Measurements from ENCODE around the gene HCRTR1.

The HCRTR1 gene

DNA sequence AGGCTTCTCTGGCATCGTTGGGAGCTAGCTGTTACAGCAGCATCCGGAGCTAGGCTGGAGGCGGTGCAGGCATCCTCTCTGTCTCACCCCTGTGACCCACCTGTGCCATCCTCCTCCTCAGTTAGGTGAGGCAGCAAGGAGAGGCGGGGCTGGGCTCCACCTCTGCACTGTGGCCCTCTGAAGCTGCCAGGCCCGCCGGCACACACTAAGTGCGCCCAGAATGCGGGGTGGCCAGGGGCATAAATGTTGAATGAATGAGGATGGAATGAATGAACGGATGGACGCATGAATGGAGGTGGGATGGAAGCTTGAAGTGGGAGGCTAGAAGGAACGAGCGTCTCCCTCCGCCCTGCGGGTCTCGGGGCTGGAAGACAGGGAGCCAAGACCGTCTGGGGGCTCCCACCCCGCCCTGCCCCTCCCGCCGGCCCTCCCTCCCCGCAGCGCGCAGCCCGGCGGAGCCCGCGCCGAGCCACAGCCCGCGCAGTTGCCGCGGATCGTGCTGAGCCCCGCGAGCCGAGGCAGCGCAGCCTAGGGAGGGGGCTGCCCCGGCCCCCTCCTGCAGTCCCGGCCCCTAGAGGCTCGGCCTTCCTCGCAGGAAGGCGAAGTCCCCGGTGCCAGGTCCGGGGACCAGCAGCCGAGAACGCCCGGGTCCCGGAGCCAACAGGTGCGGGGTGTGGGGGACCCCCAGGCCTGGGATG lies at the start of gene HCRTR1:
Gene HCRTR1, plus strand, starts transcription at position 472 of the 698 bp plus-strand sequence. CDS start 1,504 bp downstream, outside the sequence.
- DNase-seq = no peak

DNA sequence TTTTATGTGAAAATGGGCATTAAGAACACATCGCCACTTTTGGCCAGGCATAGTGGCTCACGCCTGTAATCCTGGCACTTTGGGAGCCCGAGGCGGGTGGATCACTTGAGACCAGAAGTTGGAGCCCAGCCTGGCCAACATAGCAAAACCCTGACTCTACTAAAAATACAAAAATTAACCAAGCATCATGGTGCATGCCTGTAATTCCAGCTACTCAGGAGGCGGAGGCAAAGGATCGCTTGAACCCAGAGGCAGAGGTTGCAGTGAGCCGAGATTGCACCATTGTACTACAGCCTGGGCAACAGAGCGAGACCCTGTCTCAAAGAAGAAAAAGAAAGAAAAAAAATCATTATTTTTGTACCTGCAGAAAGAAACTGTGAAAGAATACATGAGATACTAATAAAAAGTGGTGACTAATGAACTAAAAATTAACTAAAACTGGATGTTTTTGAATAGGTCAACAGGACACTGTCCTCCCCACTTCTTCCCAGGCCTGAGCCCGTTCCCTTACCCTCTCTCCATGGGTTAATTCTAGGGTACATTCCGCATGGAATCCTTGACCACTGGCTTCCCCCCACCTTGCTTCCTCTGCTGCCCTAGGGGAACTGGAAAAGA lies 49.4 kb upstream of the HCRTR1 start:
- no peak for DNase-seq

GRCh38 chr1:31568895-31569595 lies 48.4 kb upstream of the HCRTR1 start:
- DNase-seq = no peak

DNA sequence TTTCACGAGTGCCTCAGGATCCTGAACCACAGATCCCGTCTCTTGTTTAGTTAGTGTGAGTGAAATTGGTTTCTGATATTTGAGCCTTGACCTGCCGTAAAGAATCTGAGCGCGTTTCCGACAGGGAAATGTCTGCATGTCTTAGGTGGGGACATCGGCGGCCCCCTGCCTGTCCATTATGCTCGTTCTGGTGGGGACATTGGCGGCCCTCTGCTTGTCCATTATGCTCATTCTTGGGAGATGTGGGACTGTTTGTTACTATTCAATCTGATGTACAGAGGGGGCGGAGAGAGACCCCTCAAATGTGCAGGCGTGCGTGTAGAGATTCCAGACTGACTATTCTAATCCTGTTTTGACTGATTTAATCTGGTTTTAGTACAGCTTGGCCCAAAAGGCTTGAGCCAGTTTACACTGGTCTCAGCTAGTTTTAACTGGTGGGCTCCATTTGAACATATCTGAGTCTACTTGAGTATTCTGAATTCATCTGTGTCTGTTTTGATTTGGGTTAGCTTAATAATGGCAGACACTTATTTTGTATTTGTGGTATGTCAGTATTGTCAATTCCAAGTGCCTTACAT lies 47.8 kb upstream of the HCRTR1 start:
- DNase-seq = no peak

DNA sequence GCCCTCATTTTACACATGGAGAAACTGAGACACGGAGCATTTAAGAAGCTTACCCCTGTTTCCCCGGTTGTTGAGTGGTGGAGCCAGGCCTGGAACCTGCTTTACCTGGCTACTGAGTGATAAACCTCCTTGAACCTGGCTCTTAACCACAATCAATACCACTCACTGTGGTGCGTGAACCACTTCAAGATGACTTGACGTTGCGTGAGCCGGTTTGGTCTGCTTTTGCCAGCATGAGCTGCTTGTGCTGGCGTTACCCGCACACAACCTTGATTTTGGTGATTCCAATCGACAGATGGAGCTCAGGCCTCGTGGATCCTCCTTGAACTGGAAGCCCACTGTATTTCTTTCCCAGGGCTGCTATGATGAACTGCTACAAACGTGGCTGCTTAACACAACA lies 47.3 kb upstream of the HCRTR1 start:
- no peak for DNase-seq

GRCh38 chr1:31570906-31571305 lies 46.6 kb upstream of the HCRTR1 start:
- no peak for DNase-seq

- no peak for DNase-seq
Measured at GRCh38 chr1:31571340-31572295, 45.9 kb upstream of the HCRTR1 start.

- no peak for DNase-seq
Measured at GRCh38 chr1:31572323-31573104, 45.0 kb upstream of the HCRTR1 start.

GRCh38 chr1:31573261-31573660 lies 44.2 kb upstream of the HCRTR1 start:
- no peak for DNase-seq

- no peak for DNase-seq
Measured at GRCh38 chr1:31574749-31575368, 42.6 kb upstream of the HCRTR1 start.

- no peak for DNase-seq
Measured at GRCh38 chr1:31575369-31576140, 41.9 kb upstream of the HCRTR1 start.

DNA sequence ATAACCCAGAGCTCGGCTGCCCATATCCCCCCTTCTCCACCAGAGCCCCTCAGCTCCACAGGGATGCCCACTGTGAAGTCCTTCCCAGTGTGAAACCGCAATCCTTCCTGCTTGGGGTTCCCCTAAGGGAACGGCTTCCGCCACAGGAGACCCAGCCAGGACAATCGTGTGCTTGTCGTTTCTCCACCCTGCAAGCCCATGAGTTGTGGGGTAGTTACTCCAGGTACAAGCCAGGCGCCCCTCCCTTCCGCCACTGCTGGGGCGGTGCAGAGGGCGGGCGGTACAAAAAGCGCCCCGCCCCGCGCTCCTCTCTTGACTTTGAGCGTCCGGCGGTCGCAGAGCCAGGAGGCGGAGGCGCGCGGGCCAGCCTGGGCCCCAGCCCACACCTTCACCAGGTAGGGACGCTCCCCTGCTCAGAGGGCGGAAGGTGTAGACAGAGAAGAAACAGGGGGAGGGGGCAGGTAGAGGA lies 41.3 kb upstream of the HCRTR1 start, which contains the start of gene TINAGL1:
Gene TINAGL1, plus strand, starts transcription at position 315 of the 469 bp plus-strand sequence. CDS start 634 bp downstream, outside the sequence.
- DNase-seq = no peak

GRCh38 chr1:31576743-31577455 lies 40.6 kb upstream of the HCRTR1 start:
- no peak for DNase-seq

DNA sequence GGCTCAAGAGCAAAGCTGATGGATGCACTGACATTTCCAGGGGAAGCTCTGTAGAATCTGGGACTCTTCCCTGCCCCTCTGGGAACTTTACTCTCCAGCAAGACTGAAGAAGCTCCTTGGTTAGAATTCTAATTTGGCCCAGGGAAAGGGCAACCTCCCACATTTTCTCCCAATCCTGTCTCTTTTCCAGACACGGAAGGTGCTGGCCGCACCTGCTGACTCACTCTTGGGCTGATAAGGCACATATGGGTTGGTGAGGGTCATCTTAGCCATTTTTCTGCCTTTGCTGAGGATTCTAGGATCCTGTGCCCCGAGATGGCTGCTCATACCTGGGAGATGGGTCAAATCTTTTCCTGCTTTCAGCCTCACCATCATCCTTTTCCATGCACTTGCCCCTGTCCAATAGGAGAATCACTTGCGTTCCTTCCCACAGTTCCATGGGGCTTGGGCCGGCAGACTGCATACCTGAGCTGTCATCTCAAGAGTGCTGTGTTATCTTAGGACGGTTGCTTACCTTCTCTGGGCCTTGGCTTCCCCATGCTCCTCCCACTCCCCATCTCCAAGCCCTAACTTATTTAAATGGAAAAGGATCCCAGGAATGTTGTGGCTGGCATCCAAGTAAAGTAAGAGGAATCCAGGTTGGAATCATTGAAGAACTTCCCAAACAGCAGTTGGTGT lies 39.8 kb upstream of the HCRTR1 start:
- DNase-seq = no peak

DNA sequence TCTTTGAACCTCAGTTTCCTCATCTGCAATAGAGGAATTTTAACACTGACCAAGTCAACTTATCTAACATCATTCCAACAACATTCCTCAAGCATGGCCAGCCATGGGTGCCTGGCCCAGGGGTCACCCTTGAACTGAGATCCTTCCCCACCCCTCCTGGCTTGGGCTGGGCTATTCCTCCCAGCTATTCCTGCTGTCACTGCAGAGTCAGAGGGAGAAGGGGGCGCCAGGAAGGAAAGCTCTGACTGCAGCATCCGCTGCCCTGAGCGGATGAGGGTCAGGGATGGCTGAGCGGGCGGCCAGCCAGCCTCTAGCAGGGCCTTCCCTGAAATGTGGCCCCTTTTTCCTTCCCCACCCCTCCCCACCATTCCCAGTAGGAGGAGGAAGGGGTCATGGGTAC lies 38.1 kb upstream of the HCRTR1 start:
- DNase-seq = no peak

DNA sequence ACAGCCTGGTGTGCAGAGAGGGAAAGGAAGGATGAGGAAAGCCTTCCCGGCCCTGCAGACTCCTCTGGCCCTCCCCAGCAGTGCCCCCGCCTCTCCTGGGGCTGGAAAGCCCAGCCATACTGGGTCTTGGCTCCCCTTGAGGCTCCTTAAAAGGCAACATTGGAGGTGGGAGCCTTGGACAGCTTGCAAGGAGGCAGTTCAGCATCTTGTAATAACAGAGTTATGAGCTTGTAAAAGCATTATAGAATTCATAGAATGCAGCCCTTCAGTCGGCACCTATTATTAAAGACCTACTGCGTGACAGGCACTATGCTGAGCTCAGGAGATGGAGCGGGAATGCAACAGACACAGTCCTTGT lies 37.0 kb upstream of the HCRTR1 start:
- DNase-seq = no peak

DNA sequence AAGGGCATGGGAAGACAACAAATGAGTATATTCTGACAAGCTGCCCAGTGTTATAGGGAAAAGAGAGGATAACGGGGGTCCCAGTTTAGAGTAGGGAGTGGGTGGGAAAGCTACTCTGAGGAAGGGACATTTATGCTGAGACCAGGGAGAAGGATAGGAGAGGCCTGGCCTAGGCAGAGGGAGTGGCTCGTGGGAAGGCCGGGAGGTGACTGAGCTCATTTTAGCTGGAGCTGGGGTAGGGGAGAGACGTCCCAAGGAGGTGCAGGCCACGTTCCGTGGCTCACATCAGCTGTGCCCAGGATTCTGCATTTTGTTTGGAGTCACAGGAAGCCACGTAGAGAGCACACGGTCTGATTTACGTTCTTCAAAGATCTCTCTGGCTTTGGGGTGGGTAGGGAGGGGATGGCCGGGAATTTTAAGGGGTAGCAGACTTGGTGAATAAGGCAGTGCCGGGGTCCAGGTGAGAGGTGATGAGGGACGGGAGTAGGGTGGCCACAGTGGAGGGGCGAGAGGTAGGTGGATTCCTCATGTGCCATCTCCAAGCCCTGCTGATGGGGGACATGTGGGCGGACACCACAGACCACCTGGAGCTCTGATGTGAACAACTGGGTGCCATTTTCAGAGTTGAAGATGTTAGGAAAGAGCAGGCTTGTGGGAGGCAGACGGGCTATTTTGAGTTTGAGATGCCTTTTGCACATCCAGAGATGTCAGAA lies 36.4 kb upstream of the HCRTR1 start:
- no peak for DNase-seq

Data from hippocampal formation (tissue), 2 donors.